Neural cell (in vitro differentiated cells): ENCODE data around the gene SLC12A1. TPM values are rescaled to one million over a fixed set of nuclear protein-coding genes. Genes with fewer than 3 reads are reported as not detected.

Source experiments
- H2AFZ ChIP-seq: fragments of 200-600, 300-800 bp; sonication (generic), shearing (Covaris generic); 2 replicates; pipeline ENCODE4 v1.6.0; 2014; ENCODE audit warnings: low read depth, mild to moderate bottlenecking, antibody characterized with exemption, low read length, moderate library complexity
- H3F3A ChIP-seq: fragments of 200-600 bp; shearing (Covaris generic); 2 replicates; pipeline ENCODE4 v1.6.1; 2016; ENCODE audit warnings: mild to moderate bottlenecking, moderate library complexity, mixed read lengths, antibody characterized with exemption, low read length; ENCODE audit not compliant: insufficient read depth, poor library complexity, severe bottlenecking
- H3K27ac ChIP-seq: fragments of 200-600, 300-800 bp; sonication (generic), shearing (Covaris generic); 2 replicates; pipeline ENCODE4 v1.5.1; 2014; ENCODE audit warnings: mild to moderate bottlenecking, low read length, moderate library complexity
- H3K27me3 ChIP-seq: fragments of 300-800, 200-600 bp; sonication (generic), shearing (Covaris generic); 2 replicates; pipeline ENCODE4 v1.6.0; 2014; ENCODE audit warnings: mild to moderate bottlenecking, low read depth, low read length, moderate library complexity; ENCODE audit not compliant: insufficient read depth
- H3K36me3 ChIP-seq: fragments of 300-800, 200-600 bp; sonication (generic), shearing (Covaris generic); 2 replicates; pipeline ENCODE4 v1.5.1; 2014; ENCODE audit warnings: mild to moderate bottlenecking, antibody characterized with exemption, low read length, moderate library complexity; ENCODE audit not compliant: insufficient read depth
- H3K4me2 ChIP-seq: fragments of 300-800, 200-600 bp; sonication (generic), shearing (Covaris generic); 2 replicates; pipeline ENCODE4 v1.6.0; 2014; ENCODE audit warnings: mild to moderate bottlenecking, low read length
- H3K4me3 ChIP-seq: fragments of 300-800, 200-600 bp; sonication (generic), shearing (Covaris generic); 2 replicates; pipeline ENCODE4 v1.5.1; 2014; ENCODE audit warnings: mild to moderate bottlenecking, low read length, moderate library complexity
- H3K79me2 ChIP-seq: fragments of 200-600 bp; shearing (Covaris generic); replicated peaks from 2 replicates; pipeline ENCODE4 v1.6.0; 2014; ENCODE audit warnings: mild to moderate bottlenecking, low read length, moderate library complexity; ENCODE audit not compliant: insufficient read depth
- H3K9ac ChIP-seq: fragments of 300-800, 200-600 bp; sonication (generic), shearing (Covaris generic); 2 replicates; pipeline ENCODE4 v1.6.1; 2016; ENCODE audit warnings: mild to moderate bottlenecking, low read length, mixed read lengths
- H3K9me2 ChIP-seq: fragments of 200-600 bp; shearing (Covaris generic); 2 replicates; pipeline ENCODE4 v1.6.1; 2016; ENCODE audit warnings: mild to moderate bottlenecking, low read length, mixed read lengths; ENCODE audit not compliant: insufficient read depth
- H3K9me3 ChIP-seq: fragments of 200-600, 300-800 bp; sonication (generic), shearing (Covaris generic); 2 replicates; pipeline ENCODE4 v1.6.1; 2016; ENCODE audit warnings: mild to moderate bottlenecking, mixed run types, low read length, moderate library complexity, mixed read lengths
- H4K20me1 ChIP-seq: fragments of 200-600 bp; shearing (Covaris generic); 2 replicates; pipeline ENCODE4 v1.6.1; 2016; ENCODE audit warnings: mild to moderate bottlenecking, mixed run types; ENCODE audit not compliant: insufficient read depth
- CTCF ChIP-seq: fragments of 450-650 bp; IDR thresholded peaks from 2 replicates; pipeline ENCODE4 v1.5.1; 2014; ENCODE audit warnings: antibody characterized with exemption, mild to moderate bottlenecking, moderate library complexity; ENCODE audit not compliant: poor library complexity, severe bottlenecking
- EP300 ChIP-seq: fragments of 450-650 bp; conservative IDR thresholded peaks from 2 replicates; pipeline ENCODE4 v1.6.1; 2014; ENCODE audit warnings: antibody characterized with exemption, mild to moderate bottlenecking, moderate library complexity; ENCODE audit not compliant: poor library complexity, severe bottlenecking
- EZH2 ChIP-seq: fragments of 200-600, 300-800 bp; shearing (Covaris generic), sonication (generic); IDR thresholded peaks from 2 replicates; pipeline ENCODE4 v1.6.1; 2014; ENCODE audit warnings: antibody characterized with exemption, low read length, borderline replicate concordance, mild to moderate bottlenecking; ENCODE audit not compliant: insufficient read depth, poor library complexity, severe bottlenecking
- MXI1 ChIP-seq: fragments of 450-650 bp; conservative IDR thresholded peaks from 2 replicates; pipeline ENCODE4 v1.6.1; 2014; ENCODE audit warnings: antibody characterized with exemption, mild to moderate bottlenecking; ENCODE audit not compliant: poor library complexity, severe bottlenecking
- POLR2AphosphoS5 ChIP-seq: IDR thresholded peaks from 2 replicates; pipeline ENCODE4 v1.6.1; 2012
- RAD21 ChIP-seq: fragments of 450-650 bp; conservative IDR thresholded peaks from 2 replicates; pipeline ENCODE4 v1.6.1; 2014; ENCODE audit warnings: antibody characterized with exemption, mild to moderate bottlenecking, moderate library complexity
- REST ChIP-seq: IDR thresholded peaks from 2 replicates; pipeline ENCODE4 v1.6.1; 2012; ENCODE audit warnings: borderline replicate concordance
- SMC3 ChIP-seq: fragments of 450-650 bp; conservative IDR thresholded peaks from 2 replicates; pipeline ENCODE4 v1.6.1; 2014; ENCODE audit warnings: antibody characterized with exemption, mild to moderate bottlenecking, moderate library complexity; ENCODE audit not compliant: poor library complexity
- TAF1 ChIP-seq: IDR thresholded peaks from 2 replicates; pipeline ENCODE4 v1.6.1; 2012; ENCODE audit warnings: low read depth
- polyA plus RNA-seq: library from polyadenylated mRNA; depleted of rRNA; stranded (reverse); fragments of >200 nt; gene quantifications from 2 replicates; pipeline ENCODE4 v1.2.3, GENCODE V29; 2014

The SLC12A1 gene
- polyA plus RNA-seq, 1 donor from 2014 or later, result 0.67 TPM

GRCh38 chr15:48190932-48191573, 15.0 kb upstream of the SLC12A1 start:
- Histone ChIP-seq H3K27ac (peak overlapping the region; percentile 65), H3K4me2 (peak overlapping the region; percentile 89), H3F3A (peaks cover 2% of the 10 kb centered on the region), H3K36me3 (no peaks in the 10 kb centered on the region), H2AFZ (peak overlapping the region; percentile 61), H3K9ac (peak overlapping the region; percentile 62), H3K4me3 (peak overlapping the region; percentile 72), H3K9me3 (no peaks in the 10 kb centered on the region), H4K20me1 (no peaks in the 10 kb centered on the region), H3K9me2 (no peaks in the 10 kb centered on the region), H3K27me3 (peaks cover 12% of the 10 kb centered on the region), H3K79me2 (no peaks in the 10 kb centered on the region)
- TF ChIP-seq POLR2AphosphoS5 (peak; percentile 40), EZH2 (no peak), MXI1 (no peak), REST (peak; percentile 97), EP300 (no peak)

- TF ChIP-seq TAF1 (no peak), SMC3 (peak; percentile 33), RAD21 (peak; percentile 12), EP300 (peak; percentile 60), CTCF (peak; percentile 32), POLR2AphosphoS5 (peak; percentile 62), MXI1 (peak; percentile 87), EZH2 (no peak), REST (peak; percentile 7)
- no peaks in the 10 kb centered on the region for H4K20me1 ChIP-seq
- H3K4me3 ChIP-seq, result peak within 1 kb of the TSS; percentile 72
- peak within 1 kb of the TSS; percentile 65 for H3K27ac ChIP-seq
- no peaks in the 10 kb centered on the region for H3K9me2 ChIP-seq
- H3K36me3 ChIP-seq, result no peaks in the 10 kb centered on the region
- H3K79me2 ChIP-seq, result no peaks in the 10 kb centered on the region
- H2AFZ ChIP-seq, result peak within 1 kb of the TSS; percentile 61
- peaks cover 2% of the 10 kb centered on the region for H3F3A ChIP-seq
- H3K9me3 ChIP-seq, result no peaks in the 10 kb centered on the region
- H3K27me3 ChIP-seq, result peaks cover 12% of the 10 kb centered on the region
- peak within 1 kb of the TSS; percentile 89 for H3K4me2 ChIP-seq
- H3K9ac ChIP-seq, result peak within 1 kb of the TSS; percentile 62
These were observed 14.4 kb upstream of the SLC12A1 start, which contains the start of gene CTXN2 for GRCh38 chr15:48191574-48192225. CTXN2 (plus strand) TSS chr15:48191665; CDS start chr15:48201301, 9,636 bp downstream.
